GM23338 (cell line): ENCODE results near the gene SLC39A11.

Experiments used
- CREB1 ChIP-seq: fragments of 250-450 bp; sonication (Bioruptor Pico); IDR thresholded peaks from 2 replicates; pipeline ENCODE4 v1.5.0; 2020; ENCODE audit warnings: low read depth, mild to moderate bottlenecking, moderate library complexity
- CTCF ChIP-seq, 2 experiments: fragments of 200-600 bp in 1 of 2; sonication (generic) in 1 of 2; conservative IDR thresholded peaks; 2 replicates each; pipeline versions ENCODE4 v1.5.1 to v1.6.1; 2016 to 2017; ENCODE audit warnings: antibody characterized with exemption in 2 of 2, low read depth in 2 of 2, mild to moderate bottlenecking in 2 of 2, moderate library complexity in 1 of 2
- EZH2phosphoT487 ChIP-seq: fragments of 200-600 bp; sonication (generic); IDR thresholded peaks from one replicate; pipeline ENCODE4 v1.8.1; 2018; ENCODE audit warnings: antibody characterized with exemption; ENCODE audit not compliant: unreplicated experiment
- JUNB ChIP-seq: IDR thresholded peaks from one replicate; pipeline ENCODE4 v1.6.1; 2016; ENCODE audit warnings: antibody characterized with exemption; ENCODE audit not compliant: unreplicated experiment
- POLR2AphosphoS5 ChIP-seq: IDR thresholded peaks from 2 replicates; pipeline ENCODE4 v1.6.1; 2016; ENCODE audit warnings: antibody characterized with exemption, low read depth

- TF ChIP-seq CTCF (conservative IDR thresholded peaks at IDR 0.05; ENCODE audit: low read depth in 2 of 2) (no peak), EZH2phosphoT487 (no peak), POLR2AphosphoS5 (no peak), CREB1 (CRISPR knock-in tag) (no peak), JUNB (no peak)
These were observed 7.9 kb upstream of the SLC39A11 start for GRCh38 chr17:73100363-73100762.
